SU-DHL-6 (cell line): ENCODE measurements around the gene PDE6C.

ENCODE experiments used
- CTCF ChIP-seq: fragments of 200-600 bp; sonication (generic); IDR thresholded peaks from one replicate; pipeline ENCODE4 v1.5.1; 2017; ENCODE audit warnings: antibody characterized with exemption, mild to moderate bottlenecking, low read length, moderate library complexity; ENCODE audit not compliant: insufficient read depth, poor library complexity, severe bottlenecking
- EZH2phosphoT487 ChIP-seq: fragments of 200-600 bp; sonication (generic), shearing (Covaris generic); conservative IDR thresholded peaks from 2 replicates; pipeline ENCODE4 v1.6.1; 2018; ENCODE audit warnings: mild to moderate bottlenecking, antibody characterized with exemption, low read length, moderate library complexity, mixed read lengths

- TF ChIP-seq CTCF (no peak), EZH2phosphoT487 (no peak)
Observed at GRCh38 chr10:93703066-93703465, 90.7 kb downstream of the PDE6C start.
